H1 (cell line): ENCODE measurements around the gene NXN. TPM values are rescaled to one million over a fixed set of nuclear protein-coding genes. Genes with fewer than 3 reads are reported as not detected.

Experiments used
- BACH1 ChIP-seq: IDR thresholded peaks from 2 replicates; pipeline ENCODE4 v1.6.1; 2012; ENCODE audit warnings: low read length, improper control_type of control experiment
- CTCF ChIP-seq, 3 experiments: IDR thresholded peaks; 1 replicate in 2 of 3; 2 replicates in 1 of 3; pipeline versions ENCODE4 v1.5.1 to v1.6.1; 2011; ENCODE audit warnings: low read length in 3 of 3, mild to moderate bottlenecking in 3 of 3, inconsistent platforms in 2 of 3, low read depth in 1 of 3, moderate library complexity in 1 of 3; ENCODE audit not compliant: insufficient read depth in 1 of 3; ENCODE audit errors: control extremely low read depth in 1 of 3
- polyA plus RNA-seq, 7 experiments: library from polyadenylated mRNA; depleted of rRNA in 3 of 7; stranded (reverse) in 5 of 7; unstranded in 2 of 7; fragments of >200 nt in 5 of 7; fragments of 200-250 nt in 2 of 7; gene quantifications; 1 replicate in 5 of 7; 2 replicates in 1 of 7; 4 replicates in 1 of 7; pipeline versions ENCODE4 v1.2.1 to v1.2.3, GENCODE V29; 2011 to 2013; ENCODE audit warnings: missing spikeins in 2 of 7, mixed read lengths in 2 of 7
- total RNA-seq: library from RNA; stranded (reverse); fragmentation: NEBNext Ultra II Directional; extraction: Animal tissue kit (Norgen Biotek cat#: 25700); gene quantifications from 2 replicates; pipeline ENCODE4 v1.2.1, GENCODE V29; 2021

NXN gene
- total and polyA plus RNA-seq, 2 of the 8 experiments (the other 6 are each of a cell fraction or from before 2014, with no cell fraction given), result 94.1 to 107 TPM

DNA sequence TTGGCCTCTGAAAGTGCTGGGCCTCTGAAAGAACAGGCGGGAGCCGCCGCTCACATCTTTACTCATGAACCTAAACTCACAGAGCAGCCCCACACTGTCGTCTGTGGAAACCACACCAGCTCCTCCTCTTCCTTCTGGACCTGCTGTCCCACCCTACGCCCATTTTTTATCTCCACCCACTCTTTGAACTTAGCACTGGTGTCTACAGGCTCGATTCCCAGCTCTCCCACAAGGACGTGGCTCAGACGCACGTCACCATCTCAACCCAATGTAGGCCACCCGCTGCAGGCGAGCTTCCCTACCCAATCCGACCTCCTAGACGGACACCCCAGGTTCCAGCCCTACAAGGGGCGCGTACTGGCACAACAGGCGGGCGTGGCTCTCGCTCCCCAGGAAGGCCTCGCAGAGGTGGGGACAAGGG lies 62.2 kb downstream of the NXN start (continued):
- TF ChIP-seq BACH1 (no peak), CTCF (IDR thresholded peaks at IDR 0.05; ENCODE audit: control extremely low read depth in 1 of 3, insufficient read depth in 1 of 3, low read depth in 1 of 3, low read length in 3 of 3) (no peak)
